DMS 273 treated with DMSO at 0.1 percent for 48 hours (cell line): Measurements from ENCODE around the gene MSL3B.

ENCODE experiments used
- DNase-seq: peaks from one replicate; lab custom pipeline; 2025; lab: John Stamatoyannopoulos, UW

MSL3B gene

DNA sequence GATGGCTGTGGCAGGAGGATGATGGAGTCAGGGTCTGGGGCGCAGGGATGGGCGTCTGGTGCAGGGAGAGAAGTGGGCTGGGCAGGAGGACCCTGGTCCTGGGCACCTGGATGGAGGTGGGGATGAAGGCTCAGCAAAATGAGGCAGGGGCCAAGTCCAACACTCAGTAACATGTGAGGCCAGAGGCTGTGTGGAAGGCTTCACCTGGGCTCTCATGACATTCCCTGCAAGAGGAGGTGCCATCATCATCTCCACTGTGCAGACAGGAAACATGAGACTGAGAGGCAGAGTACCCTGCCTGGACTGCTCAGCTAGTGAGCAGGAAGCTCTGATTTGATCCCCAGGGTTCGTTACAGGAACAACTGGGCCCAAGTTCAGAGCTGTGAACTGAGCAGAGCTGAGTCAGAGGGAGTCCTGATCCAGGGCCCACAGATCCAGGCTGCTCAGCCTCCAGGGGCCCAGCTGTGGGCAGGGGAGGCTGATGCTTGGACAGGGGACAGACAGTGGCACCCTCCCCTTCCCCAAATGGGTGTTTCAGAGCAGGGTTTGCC is 50.8 kb downstream of the MSL3B start:
- no peak for DNase-seq

- no peak for DNase-seq
Observed at GRCh38 chr2:233816771-233817170, 51.4 kb downstream of the MSL3B start.

GRCh38 chr2:233816334-233816733 is 51.9 kb downstream of the MSL3B start:
- DNase-seq, result peak; percentile 16

- no peak for DNase-seq
Observed at GRCh38 chr2:233815861-233816260, 52.3 kb downstream of the MSL3B start.
